Activated gamma-delta T cell treated with anti-CD3 and anti-CD28 coated beads, Interleukin-2, amount 50 U/mL, for 16 hours (primary cell): ENCODE results near the gene PDE4A.
"Not testable (repeated sequence)": the region's sequence is repeated elsewhere in the genome, so short reads cannot be mapped to it uniquely, and the experiment has no call there.

Source experiments
- DNase-seq: peaks from one replicate; pipeline ENCODE4 v3.0.0-alpha.2; 2020; ENCODE audit warnings: low read depth

Gene PDE4A

DNA sequence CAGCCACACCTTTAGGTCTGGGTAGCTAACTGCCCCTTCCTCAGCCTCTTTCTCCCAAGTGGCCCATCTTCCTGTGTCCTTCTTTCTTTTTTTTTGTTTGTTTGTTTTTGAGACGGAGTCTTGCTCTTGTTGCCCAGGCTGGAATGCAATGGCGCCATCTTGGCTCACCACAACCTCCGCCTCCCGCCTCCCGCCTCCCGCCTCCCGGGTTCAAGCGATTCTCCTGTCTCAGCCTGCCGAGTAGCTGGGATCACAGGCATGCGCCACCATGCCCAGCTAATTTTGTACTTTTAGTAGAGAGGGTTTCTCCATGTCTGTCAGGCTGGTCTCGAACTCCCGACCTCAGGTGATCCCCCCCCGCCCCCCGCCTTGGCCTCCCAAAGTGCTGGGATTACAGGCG, 41.7 kb downstream of the PDE4A start:
- DNase-seq: not testable (repeated sequence)

DNA sequence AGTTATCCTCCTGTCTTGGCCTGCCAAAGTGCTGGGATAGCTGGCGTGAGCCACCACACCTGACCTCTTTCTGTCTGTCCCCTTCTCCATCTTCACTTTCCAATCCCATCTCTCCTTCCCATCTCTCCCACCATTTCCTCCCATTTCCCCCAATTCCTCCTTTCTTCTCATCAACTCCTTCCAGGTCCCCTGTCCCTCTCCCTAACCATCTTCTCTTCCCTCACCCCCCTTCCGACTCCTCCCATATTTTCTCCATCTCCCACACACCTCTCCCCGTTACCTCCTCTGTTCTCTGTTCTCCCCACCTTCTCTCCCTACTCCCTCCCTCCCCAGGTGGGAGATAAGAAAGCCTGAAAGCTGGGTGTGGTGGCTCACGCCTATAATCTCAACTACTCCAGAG, 42.2 kb downstream of the PDE4A start:
- DNase-seq: no peak

DNA sequence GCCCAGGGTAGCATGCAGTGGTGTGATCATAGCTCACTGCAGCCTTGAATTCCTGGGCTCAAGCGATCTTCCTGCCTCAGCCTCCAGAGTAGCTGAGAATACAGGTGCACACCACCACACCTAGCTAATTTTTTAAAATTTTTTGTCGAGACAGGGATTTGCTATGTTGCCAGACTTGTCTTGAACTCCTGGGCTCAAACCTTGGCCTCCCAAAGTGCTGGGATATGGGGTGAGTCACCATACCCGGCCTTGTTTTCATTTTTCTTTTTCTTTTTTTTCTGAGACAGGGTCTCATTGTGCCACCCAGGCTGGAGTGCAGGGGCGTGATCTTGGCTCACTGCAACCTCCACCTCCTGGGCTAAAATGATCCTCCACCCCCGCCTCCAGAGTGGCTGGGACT, 44.1 kb downstream of the PDE4A start:
- DNase-seq: no peak

DNA sequence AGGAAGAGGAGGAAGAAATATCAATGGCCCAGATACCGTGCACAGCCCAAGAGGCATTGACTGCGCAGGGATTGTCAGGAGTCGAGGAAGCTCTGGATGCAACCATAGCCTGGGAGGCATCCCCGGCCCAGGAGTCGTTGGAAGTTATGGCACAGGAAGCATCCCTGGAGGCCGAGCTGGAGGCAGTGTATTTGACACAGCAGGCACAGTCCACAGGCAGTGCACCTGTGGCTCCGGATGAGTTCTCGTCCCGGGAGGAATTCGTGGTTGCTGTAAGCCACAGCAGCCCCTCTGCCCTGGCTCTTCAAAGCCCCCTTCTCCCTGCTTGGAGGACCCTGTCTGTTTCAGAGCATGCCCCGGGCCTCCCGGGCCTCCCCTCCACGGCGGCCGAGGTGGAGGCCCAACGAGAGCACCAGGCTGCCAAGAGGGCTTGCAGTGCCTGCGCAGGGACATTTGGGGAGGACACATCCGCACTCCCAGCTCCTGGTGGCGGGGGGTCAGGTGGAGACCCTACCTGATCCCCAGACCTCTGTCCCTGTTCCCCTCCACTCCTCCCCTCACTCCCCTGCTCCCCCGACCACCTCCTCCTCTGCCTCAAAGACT, 46.9 kb downstream of the PDE4A start:
- no peak for DNase-seq

DNA sequence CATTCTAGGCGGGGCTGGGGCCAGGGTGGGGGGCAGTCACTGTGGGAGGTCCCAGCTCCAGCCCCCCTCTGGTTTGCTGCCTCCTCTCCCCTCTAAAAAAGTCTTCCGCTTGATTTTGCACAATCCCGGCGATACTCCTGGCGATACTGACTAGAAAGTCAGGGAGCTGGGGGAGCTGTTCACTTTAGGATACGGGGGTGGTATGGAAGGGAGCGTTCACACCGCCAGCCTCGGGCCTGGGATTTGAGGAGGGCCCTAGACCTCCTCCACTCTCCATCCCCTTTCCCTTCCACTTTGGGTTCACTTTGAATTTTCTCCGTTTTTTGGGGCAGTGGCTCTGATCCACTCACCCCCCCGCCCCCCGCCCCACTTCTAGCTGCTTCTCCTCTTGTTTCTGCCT, 47.8 kb downstream of the PDE4A start:
- DNase-seq: no peak

DNA sequence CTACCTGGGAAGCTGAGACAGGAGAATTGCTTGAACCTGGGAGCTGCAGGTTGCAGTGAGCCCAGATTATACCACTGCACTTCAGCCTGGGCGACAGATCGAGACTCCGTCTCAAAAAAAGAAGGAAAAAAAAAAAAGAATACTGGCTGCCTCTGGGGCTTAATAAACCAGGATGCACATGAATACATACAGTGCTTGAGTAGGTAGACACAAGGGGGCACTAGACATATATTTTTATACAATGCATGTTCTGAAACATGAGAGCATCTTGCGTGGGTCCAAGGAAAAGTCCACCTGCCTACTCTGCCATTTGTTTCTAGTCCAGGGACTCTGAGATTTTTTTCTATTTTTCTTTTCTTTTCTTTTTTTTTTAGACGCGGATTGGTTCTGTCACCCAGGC, 51.6 kb downstream of the PDE4A start:
- DNase-seq: no peak

DNA sequence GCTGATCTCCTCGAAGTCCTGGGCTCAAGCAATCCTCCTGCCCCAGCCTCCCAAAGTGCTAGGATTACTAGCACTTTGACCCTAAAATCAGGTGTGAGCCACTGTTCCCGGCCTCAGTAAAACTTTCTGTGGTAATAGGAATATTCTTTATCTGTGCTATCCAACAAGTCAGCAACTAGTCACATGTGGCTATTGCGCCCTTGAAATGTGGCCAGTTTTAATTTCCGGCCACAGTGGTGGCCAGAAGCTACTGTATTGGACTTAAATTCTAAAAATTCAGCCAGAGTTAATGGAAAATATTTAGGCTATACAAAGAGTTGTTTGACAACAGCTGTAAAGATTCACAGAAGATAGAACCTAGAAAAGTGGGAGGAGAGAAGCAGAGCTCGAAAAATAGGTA, 52.9 kb downstream of the PDE4A start:
- no peak for DNase-seq

DNA sequence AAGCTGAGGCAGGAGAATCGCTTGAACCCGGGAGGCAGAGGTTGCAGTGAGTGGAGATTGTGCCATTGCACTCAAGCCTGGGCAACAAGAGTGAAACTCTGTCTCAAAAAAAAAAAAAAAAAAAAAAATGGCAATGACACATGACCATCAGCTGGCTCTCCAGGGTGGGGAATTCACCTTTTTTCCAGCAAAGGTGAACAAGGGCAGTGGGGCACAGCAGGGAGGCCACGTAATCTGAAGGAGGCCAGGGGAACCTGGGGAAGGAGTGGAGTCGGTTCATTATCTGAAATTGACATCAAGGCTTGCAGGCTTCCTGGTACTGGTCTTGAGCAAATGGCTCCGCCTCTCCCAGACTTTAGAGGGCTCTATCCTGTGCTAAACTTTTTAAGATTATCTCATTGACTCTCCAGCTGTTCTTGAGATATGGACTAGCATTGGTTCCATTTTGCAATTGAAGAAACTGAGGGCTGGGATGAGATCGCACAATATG, 54.7 kb downstream of the PDE4A start:
- no peak for DNase-seq

DNA sequence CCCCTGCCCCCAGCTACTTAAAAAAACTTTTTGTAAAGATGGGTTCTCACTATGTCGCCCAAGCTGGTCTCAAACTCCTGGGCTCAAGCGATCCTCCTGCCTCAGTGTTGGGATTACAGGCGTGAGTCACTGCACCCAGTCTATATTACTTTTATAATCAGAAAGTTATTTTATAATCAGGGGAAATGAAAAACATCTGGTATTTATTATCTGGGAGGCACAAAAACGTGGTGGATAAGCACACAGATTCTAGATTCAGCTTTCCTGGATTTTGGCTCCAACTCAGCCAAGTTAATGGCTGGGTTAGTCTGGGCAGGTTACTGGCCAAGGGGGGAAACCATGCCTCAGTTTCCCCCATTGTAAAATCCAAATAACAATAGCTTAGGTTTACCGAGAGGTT, 58.1 kb downstream of the PDE4A start:
- DNase-seq: no peak

DNA sequence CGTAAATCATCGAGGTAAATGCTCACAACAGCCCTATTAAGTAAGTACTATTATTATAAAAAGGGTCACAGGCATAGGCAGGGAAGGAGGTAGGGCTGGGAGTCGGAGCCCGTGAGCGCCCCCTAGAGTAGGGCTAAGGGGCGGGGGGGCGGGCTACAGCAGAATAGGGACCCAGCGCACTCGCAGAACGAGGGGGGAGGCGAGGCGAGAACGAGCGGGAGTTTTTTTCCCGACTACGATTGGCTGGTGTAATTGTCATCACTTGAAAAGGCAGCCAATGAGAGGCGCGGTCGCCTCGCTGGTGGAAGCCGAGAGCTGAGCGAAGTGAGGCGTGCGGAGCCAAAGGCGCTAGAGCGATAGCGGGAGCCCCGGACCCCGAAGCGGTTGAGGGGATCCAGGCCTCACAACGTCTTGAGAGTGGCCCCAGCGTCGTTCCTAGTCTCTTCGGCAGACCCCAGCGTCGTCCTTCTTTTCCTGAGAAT, 58.6 kb downstream of the PDE4A start:
- peak; percentile 85 for DNase-seq

DNA sequence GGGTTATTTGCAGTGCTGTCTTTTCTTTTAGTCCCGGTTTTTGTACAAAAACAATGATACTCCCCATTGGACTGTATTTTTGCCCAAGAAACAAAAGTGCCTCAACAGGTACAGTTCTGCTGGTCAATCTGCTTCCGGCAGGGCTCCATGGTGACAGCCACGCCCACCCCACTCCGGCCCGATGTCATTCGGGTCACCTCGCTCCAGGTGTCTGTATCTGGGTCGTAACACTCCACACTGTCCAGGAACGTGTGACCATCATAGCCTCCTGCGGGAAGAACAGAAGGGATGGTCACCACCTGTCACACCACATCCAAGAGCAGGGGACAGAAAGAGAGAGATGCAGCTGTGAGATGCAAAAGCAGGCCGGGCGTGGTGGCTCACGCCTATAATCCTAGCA, 66.2 kb downstream of the PDE4A start:
- no peak for DNase-seq

DNA sequence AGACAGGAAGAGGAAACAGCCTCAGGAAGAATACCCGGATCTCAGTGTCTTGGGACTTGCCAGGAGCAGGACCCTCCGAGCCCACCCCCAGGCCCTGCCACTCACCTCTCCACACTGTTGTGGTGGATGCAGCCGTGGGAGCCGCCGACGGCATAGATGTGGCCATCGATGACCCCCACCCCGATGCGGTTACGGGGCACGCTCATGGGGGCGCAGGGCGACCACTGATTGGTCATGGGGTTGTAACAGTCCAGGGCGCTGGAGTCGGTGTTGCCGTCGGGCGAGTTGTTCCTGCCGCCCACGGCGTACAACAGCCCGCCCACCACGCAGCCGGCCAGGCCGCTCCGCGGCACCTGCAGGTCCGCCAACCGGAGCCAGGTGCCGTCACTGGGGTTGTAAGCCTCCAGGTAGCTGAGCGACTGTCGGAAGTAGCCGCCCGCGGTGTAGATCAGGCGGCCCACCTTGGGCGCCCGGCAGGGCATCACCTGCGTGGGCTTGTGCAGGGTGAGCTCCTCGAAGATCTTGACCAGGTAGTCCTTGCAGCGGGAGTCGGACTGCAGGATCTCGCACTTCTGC, 71.2 kb downstream of the PDE4A start:
- DNase-seq: no peak

DNA sequence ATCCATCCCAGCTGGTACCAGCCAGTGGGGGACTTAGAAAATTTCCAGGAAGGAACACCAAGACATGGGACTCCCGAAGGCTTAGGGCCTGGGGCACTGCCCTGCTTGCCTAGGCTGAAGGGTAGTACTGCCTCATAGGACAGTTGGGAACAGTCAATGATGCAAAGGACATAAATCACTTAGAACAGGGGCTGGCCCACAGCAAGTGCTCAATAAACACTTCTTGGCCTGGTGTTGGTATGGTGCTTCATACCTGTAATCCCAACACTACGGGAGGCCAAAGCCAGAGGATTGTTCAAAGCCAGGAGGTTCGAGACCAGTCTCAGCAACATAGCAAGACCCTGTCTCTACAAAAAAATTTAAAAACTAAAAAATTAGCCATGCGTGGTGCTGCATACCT, 77.0 kb downstream of the PDE4A start:
- DNase-seq: no peak

DNA sequence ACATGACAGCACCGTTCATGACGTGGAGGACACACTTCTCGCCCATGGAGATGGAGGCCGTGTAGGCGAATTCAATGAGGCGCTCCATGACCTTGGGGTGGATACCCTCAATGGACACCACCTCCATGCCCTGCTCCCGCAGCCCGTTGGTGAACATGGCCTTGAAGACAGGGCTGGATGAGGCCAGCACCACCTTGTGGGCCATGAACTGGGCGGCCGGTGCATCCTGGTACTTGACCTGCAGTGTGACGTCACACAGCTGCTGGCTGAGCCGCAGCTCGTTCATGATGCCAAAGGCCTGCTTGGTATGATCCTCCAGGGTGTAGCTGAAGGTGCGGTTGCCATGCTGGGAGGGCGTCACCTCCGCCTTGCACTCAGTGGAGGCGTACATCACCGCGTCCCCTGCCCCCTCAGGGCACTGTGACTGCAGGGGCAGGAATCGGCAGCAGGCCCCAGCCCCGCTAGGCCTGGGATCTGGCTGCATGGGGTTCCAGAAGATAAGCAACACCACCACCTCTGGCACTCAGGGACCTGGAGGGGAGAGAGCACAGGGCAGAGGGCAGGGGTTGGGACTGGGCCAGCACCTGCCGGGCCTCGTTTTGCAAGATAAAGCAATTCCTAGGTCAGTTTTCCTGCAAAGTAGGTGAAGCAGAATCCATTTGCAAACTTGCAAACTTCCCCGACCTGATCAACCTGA, 79.4 kb downstream of the PDE4A start:
- DNase-seq: no peak

DNA sequence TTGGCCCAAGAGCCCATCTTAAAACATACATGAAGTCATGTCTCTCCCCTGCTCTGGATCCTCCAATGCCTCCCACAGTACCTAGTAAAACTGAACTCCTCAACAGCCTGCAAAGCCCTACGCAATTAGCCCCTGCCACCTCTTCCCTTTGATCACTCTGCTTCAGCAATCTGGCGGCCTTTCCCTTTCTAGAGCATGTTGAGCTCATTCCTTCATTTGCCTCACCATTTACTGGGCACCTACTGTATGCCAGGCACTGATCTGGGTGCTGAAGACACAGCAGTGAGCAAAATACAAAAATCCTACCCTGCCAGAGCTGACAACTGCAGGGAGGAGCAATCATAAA, 79.9 kb downstream of the PDE4A start:
- no peak for DNase-seq

DNA sequence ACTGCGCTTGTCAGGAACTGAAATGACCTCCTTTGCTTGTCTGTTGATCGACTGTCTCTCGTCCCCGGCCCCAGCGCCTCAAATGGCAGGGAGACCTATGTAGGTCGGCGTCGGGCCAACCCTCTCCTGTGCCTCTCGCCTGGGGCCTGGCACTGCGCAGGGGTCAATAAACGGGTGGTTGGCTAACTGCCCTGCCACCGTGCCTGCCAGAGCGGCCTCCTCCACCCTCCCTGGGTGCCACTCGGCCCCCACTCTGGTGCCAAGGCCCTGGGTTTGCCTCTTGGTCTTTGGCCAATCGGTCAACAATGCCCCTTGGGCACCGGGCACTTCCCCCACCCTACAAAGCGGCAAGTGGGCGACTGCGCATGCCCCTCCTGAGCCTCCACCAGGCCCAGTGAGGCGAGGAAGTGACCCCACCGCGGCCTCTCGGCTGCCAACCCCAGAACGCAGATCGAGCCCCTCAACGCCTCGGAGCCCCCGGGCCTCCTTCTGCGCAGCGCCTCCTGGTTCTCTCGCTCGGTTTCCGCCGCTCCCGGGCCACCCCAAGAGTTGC, 81.7 kb downstream of the PDE4A start:
- peak; percentile 27 for DNase-seq

DNA sequence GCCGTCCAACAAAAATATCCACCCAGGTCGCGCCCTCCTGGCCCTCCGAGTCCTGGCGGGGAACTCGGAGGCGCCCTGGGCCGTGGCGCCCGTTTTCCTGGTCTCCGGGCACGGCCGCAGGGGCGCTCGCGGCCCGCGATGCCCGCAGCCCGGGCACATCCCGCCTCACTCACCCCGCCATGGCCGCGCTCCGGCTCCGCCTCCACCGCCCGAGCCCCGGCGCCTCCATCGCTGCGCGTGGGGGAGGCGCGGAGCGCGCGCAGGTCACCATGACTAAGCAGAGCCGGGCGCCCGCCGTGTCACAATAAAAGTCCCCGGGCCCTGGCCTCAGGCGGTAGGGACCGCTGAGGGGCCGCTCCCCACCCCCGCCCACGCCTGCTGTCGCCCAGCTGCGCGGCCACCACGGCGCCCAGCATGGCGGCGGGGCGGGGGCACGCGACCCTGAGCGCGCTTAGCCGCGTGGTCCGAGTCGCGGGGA, 82.2 kb downstream of the PDE4A start:
- DNase-seq: peak; percentile 85

DNA sequence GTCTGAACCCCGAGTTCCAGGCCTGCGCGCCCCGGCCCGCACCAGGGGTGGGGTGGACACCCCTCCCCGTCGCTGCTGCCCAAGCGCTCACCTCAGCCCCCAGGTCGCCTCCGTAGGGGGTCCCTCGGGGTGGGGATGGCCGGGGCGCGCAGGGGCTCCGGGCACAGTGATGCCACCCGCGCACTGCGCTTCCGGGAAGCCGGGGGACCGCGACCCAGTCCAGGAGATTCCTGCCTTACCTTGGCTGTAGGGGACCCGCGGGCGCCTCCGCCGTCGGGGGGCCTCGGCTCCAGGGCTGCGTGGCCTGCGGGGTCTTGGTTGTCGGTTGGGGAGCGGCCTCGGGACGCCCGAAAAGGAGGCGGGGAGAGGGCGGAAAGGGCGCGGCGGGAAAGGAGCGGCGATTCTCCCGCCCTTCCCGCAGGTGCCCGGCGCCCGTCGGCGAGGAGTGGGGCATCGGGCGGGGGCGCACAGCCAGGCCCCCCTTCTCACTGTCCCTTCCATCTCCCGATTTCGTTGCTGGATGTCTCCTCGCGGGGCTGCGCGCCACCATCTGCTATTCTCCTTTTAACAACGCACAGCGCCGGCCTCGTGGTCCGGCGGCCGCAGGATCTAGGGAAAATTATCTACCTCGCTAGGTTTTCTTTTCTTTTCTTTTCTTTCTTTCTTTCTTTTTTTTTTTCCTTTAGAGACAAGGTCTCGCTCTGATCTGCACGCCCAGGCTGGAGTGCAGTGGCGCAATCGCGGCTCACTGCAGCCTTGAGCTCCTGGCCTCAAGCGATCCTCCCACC, 82.9 kb downstream of the PDE4A start, which contains the start of gene KEAP1:
KEAP1 (minus strand) TSS at position 355 of the 788 bp plus-strand sequence. CDS start 3,323 bp downstream, outside the sequence.
- no peak for DNase-seq

DNA sequence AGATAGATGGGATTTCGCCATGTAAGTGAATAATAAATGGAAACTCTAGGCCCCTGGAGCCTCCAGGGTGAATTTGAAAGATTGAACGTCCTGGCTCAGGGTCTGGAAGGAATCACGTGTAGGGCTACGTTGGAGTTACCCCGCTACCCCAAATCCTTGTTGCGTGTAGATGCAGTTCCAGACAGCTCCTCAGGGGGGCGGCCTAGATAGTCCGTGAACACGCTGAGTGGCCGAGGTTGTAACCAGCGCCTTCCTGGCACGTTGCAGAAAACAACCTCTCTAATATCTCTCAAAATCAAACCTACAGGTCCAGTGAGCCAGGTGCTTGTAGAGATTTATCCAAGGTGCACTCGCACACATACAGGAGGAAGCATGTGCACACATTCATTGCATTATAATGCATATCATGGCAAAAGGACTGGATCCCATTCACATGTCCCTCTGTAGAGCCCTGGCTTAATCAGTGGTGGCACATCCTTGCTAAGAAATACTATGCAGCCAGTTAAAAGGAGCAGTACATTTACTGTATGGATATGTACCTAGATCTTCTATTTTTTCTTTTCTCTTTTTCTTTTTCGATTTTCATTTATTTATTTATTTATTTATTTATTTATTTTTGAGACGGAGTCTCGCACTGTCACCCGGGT, 85.4 kb downstream of the PDE4A start:
- peak; percentile 80 for DNase-seq

DNA sequence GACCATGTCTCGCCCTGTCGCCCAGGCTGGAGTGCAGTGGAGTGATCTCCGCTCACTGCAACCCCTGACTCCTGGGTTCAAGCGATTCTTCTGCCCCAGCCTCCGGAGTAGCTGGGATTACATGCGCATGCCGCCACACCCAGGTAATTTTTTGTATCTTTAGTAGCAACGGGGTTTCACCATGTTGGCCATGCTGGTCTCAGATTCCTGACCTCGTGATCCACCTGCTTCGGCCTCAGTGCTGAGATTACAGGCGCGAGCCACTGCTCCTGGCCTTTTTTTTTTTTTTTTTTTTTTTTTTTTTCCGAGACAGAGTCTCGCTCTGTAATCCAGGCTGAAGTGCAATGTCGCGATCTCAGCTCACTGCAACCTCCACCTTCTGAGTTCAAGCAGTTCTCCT, 87.7 kb downstream of the PDE4A start:
- DNase-seq: no peak

DNA sequence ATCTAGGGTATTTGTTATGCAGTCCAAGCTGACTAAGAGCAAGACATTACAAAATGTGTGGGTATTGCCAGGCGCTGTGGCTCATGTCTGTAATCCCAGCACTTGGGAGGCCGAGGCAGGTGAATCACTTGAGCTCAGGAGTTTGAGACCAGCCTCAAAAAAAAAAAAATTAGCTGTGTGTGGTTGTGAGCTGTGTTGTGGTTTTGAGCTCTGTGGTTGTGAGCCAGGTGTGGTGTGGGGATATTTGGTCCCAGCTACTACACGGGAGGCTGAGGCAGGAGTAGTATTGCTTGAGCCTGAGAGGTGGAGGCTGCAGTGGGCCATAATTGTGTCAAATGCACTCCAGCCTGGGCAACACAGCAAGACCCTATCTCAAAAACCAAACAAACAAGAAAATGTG, 88.4 kb downstream of the PDE4A start:
- DNase-seq: no peak
